MG63 (cell line): ENCODE measurements around the gene SRD5A2. TPM values are rescaled to one million over a fixed set of nuclear protein-coding genes. Genes with fewer than 3 reads are reported as not detected.

Source experiments
- DNase-seq: peaks from one replicate; pipeline ENCODE4 v3.0.0-alpha.2; 2020
- H3K27me3 ChIP-seq: fragments of 250-450 bp; sonication (Bioruptor Pico); 2 replicates; pipeline ENCODE4 v1.5.1; 2020; ENCODE audit warnings: mild to moderate bottlenecking, moderate library complexity
- H3K36me3 ChIP-seq: fragments of 250-450 bp; sonication (Bioruptor Pico); 2 replicates; pipeline ENCODE4 v1.5.1; 2020; ENCODE audit warnings: mild to moderate bottlenecking, moderate library complexity
- H3K4me3 ChIP-seq: fragments of 250-450 bp; sonication (Bioruptor Pico); 2 replicates; pipeline ENCODE4 v1.5.1; 2020; ENCODE audit warnings: mild to moderate bottlenecking, moderate library complexity
- H3K9me3 ChIP-seq: fragments of 250-450 bp; sonication (Bioruptor Pico); 2 replicates; pipeline ENCODE4 v1.5.1; 2020; ENCODE audit warnings: mild to moderate bottlenecking, moderate library complexity
- total RNA-seq: library from RNA; depleted of rRNA; stranded (reverse); fragments of >200 nt; shearing (Covaris generic); gene quantifications from 2 replicates; pipeline ENCODE4 v1.2.3, GENCODE V29; 2014; ENCODE audit warnings: low replicate concordance

Gene SRD5A2
- total RNA-seq, 1 experiment from 2014 or later = not detected

- Histone ChIP-seq H3K36me3 (no peaks in the 10 kb centered on the region), H3K27me3 (no peaks in the 10 kb centered on the region), H3K9me3 (peaks cover 4% of the 10 kb centered on the region), H3K4me3 (no peak overlapping the region)
- no peak for DNase-seq
These were observed 33.3 kb downstream of the SRD5A2 start for GRCh38 chr2:31547485-31547884.

- no peak overlapping the region for H3K4me3 ChIP-seq
- no peak for DNase-seq
These were observed 38.9 kb downstream of the SRD5A2 start for GRCh38 chr2:31541853-31542252.

GRCh38 chr2:31539505-31539904 lies 41.2 kb downstream of the SRD5A2 start:
- peaks cover 4% of the 10 kb centered on the region for H3K9me3 ChIP-seq
- no peak for DNase-seq

More at GRCh38 chr2:31541853-31542252, 38.9 kb downstream of the SRD5A2 start:
- Histone ChIP-seq H3K9me3 (peaks cover 4% of the 10 kb centered on the region), H3K27me3 (0 out of 2 replicates have a peak, but pooled peaks cover 3% of the 10 kb centered on the region), H3K36me3 (no peaks in the 10 kb centered on the region)

GRCh38 chr2:31535768-31536167 lies 45.0 kb downstream of the SRD5A2 start:
- Histone ChIP-seq H3K9me3 (no peaks in the 10 kb centered on the region), H3K36me3 (no peaks in the 10 kb centered on the region), H3K27me3 (0 out of 2 replicates have a peak, but pooled peaks cover 3% of the 10 kb centered on the region), H3K4me3 (no peak overlapping the region)
- DNase-seq = no peak

More at GRCh38 chr2:31539505-31539904, 41.2 kb downstream of the SRD5A2 start:
- Histone ChIP-seq H3K27me3 (0 out of 2 replicates have a peak, but pooled peaks cover 3% of the 10 kb centered on the region), H3K36me3 (no peaks in the 10 kb centered on the region), H3K4me3 (no peak overlapping the region)

GRCh38 chr2:31534636-31535035 lies 46.1 kb downstream of the SRD5A2 start:
- DNase-seq = no peak
- H3K36me3 ChIP-seq = no peaks in the 10 kb centered on the region
- no peak overlapping the region for H3K4me3 ChIP-seq
- no peaks in the 10 kb centered on the region for H3K9me3 ChIP-seq
- 0 out of 2 replicates have a peak, but pooled peaks cover 3% of the 10 kb centered on the region for H3K27me3 ChIP-seq

- Histone ChIP-seq H3K4me3 (no peak overlapping the region), H3K27me3 (no peaks in the 10 kb centered on the region), H3K9me3 (no peaks in the 10 kb centered on the region), H3K36me3 (no peaks in the 10 kb centered on the region)
- DNase-seq = no peak
These were observed 47.7 kb downstream of the SRD5A2 start for GRCh38 chr2:31533036-31533435.

- no peaks in the 10 kb centered on the region for H3K9me3 ChIP-seq
- no peaks in the 10 kb centered on the region for H3K27me3 ChIP-seq
- H3K4me3 ChIP-seq = no peak overlapping the region
- no peak for DNase-seq
- no peaks in the 10 kb centered on the region for H3K36me3 ChIP-seq
These were observed 49.6 kb downstream of the SRD5A2 start for GRCh38 chr2:31531101-31531500.

- H3K27me3 ChIP-seq = no peaks in the 10 kb centered on the region
- no peaks in the 10 kb centered on the region for H3K36me3 ChIP-seq
- no peaks in the 10 kb centered on the region for H3K9me3 ChIP-seq
These were observed 51.5 kb downstream of the SRD5A2 start for GRCh38 chr2:31529256-31529655.

GRCh38 chr2:31528823-31529222 lies 51.9 kb downstream of the SRD5A2 start:
- no peaks in the 10 kb centered on the region for H3K9me3 ChIP-seq
- H3K27me3 ChIP-seq = no peaks in the 10 kb centered on the region
- no peaks in the 10 kb centered on the region for H3K36me3 ChIP-seq
- no peak for DNase-seq
- no peak overlapping the region for H3K4me3 ChIP-seq

More at GRCh38 chr2:31529256-31529655, 51.5 kb downstream of the SRD5A2 start:
- no peak overlapping the region for H3K4me3 ChIP-seq
- DNase-seq = no peak

- DNase-seq = no peak
- Histone ChIP-seq H3K4me3 (no peak overlapping the region), H3K36me3 (no peaks in the 10 kb centered on the region), H3K9me3 (no peaks in the 10 kb centered on the region), H3K27me3 (no peaks in the 10 kb centered on the region)
These were observed 53.6 kb downstream of the SRD5A2 start for GRCh38 chr2:31526946-31527732.

- no peak for DNase-seq
- no peaks in the 10 kb centered on the region for H3K36me3 ChIP-seq
- H3K27me3 ChIP-seq = no peaks in the 10 kb centered on the region
- H3K4me3 ChIP-seq = no peak overlapping the region
- H3K9me3 ChIP-seq = no peaks in the 10 kb centered on the region
These were observed 54.9 kb downstream of the SRD5A2 start for GRCh38 chr2:31525876-31526275.

GRCh38 chr2:31524592-31524991 lies 56.1 kb downstream of the SRD5A2 start:
- DNase-seq = no peak
- H3K27me3 ChIP-seq = no peaks in the 10 kb centered on the region
- no peak overlapping the region for H3K4me3 ChIP-seq
- no peaks in the 10 kb centered on the region for H3K9me3 ChIP-seq
- no peaks in the 10 kb centered on the region for H3K36me3 ChIP-seq

GRCh38 chr2:31523871-31524492 lies 56.8 kb downstream of the SRD5A2 start:
- no peak overlapping the region for H3K4me3 ChIP-seq
- H3K9me3 ChIP-seq = no peaks in the 10 kb centered on the region
- H3K27me3 ChIP-seq = no peaks in the 10 kb centered on the region
- no peaks in the 10 kb centered on the region for H3K36me3 ChIP-seq
- peak; percentile 14 for DNase-seq

GRCh38 chr2:31522786-31523185 lies 58.0 kb downstream of the SRD5A2 start:
- Histone ChIP-seq H3K4me3 (no peak overlapping the region), H3K36me3 (no peaks in the 10 kb centered on the region), H3K9me3 (no peaks in the 10 kb centered on the region), H3K27me3 (no peaks in the 10 kb centered on the region)
- no peak for DNase-seq

GRCh38 chr2:31517442-31518203 lies 63.1 kb downstream of the SRD5A2 start:
- H3K27me3 ChIP-seq = no peaks in the 10 kb centered on the region
- H3K9me3 ChIP-seq = no peaks in the 10 kb centered on the region
- no peak overlapping the region for H3K4me3 ChIP-seq
- H3K36me3 ChIP-seq = no peaks in the 10 kb centered on the region
- DNase-seq = no peak

- DNase-seq = no peak
- no peaks in the 10 kb centered on the region for H3K27me3 ChIP-seq
- H3K36me3 ChIP-seq = no peaks in the 10 kb centered on the region
- H3K9me3 ChIP-seq = no peaks in the 10 kb centered on the region
- no peak overlapping the region for H3K4me3 ChIP-seq
These were observed 65.2 kb downstream of the SRD5A2 start for GRCh38 chr2:31515586-31515985.

- Histone ChIP-seq H3K4me3 (no peak overlapping the region), H3K36me3 (no peaks in the 10 kb centered on the region), H3K9me3 (no peaks in the 10 kb centered on the region), H3K27me3 (no peaks in the 10 kb centered on the region)
- DNase-seq = no peak
These were observed 67.2 kb downstream of the SRD5A2 start for GRCh38 chr2:31513553-31513952.
